ENCODE measurements around the gene CLNK.

The CLNK gene

DNA sequence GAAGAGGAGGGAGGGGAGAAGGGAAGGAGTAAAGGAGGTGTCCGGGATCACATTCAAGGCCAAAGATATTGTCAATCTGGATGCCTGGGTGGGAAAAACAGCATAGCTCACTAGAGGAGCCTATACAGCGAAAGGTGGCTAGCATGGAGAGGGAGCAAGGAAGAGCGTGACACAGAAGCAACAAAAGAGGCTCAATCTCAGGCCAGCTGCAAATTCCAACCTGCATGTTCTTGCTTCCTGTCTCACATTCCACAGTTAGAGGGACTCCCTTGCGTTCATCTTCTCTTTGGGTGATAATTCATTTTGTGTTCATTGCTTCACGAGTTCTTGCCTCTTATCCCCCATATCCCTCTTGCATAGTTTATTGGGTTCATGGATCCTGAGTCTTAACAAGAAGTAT lies 3.0 kb upstream of the CLNK start:
- Histone ChIP-seq H3K4me3 (ENCODE audit: low read length in 2 of 2) (no peak overlapping the region), H3K27ac (ENCODE audit: low read length) (no peak overlapping the region), H3K9me3 (ENCODE audit: control insufficient read depth in 2 of 2, low read length in 2 of 2) (no peaks in the 10 kb centered on the region)

GRCh38 chr4:10682397-10682796 lies 2.2 kb downstream of the CLNK start:
- Histone ChIP-seq H3K9ac (ENCODE audit: low read length in 2 of 2) (no peak overlapping the region), H3K27me3 (ENCODE audit: control insufficient read depth in 1 of 2, insufficient read depth in 2 of 2, low read length in 2 of 2) (no peaks in the 10 kb centered on the region), H3K9me3 (ENCODE audit: control insufficient read depth in 2 of 2, low read length in 2 of 2) (no peaks in the 10 kb centered on the region), H3K27ac (ENCODE audit: low read length) (no peak overlapping the region), H3K4me1 (ENCODE audit: control insufficient read depth, insufficient read depth, low read length) (no peaks in the 10 kb centered on the region), H3K4me3 (ENCODE audit: low read length in 2 of 2) (no peak overlapping the region), H3K36me3 (ENCODE audit: control insufficient read depth in 2 of 2, insufficient read depth in 2 of 2, low read length in 2 of 2) (no peaks in the 10 kb centered on the region)

More for the DNA sequence above, 3.0 kb upstream of the CLNK start:
- Histone ChIP-seq H3K4me1 (ENCODE audit: control insufficient read depth, insufficient read depth, low read length) (no peaks in the 10 kb centered on the region), H3K27me3 (ENCODE audit: control insufficient read depth in 1 of 2, insufficient read depth in 2 of 2, low read length in 2 of 2) (no peaks in the 10 kb centered on the region), H3K9ac (ENCODE audit: low read length in 2 of 2) (no peak overlapping the region), H3K36me3 (ENCODE audit: control insufficient read depth in 2 of 2, insufficient read depth in 2 of 2, low read length in 2 of 2) (no peaks in the 10 kb centered on the region)

DNA sequence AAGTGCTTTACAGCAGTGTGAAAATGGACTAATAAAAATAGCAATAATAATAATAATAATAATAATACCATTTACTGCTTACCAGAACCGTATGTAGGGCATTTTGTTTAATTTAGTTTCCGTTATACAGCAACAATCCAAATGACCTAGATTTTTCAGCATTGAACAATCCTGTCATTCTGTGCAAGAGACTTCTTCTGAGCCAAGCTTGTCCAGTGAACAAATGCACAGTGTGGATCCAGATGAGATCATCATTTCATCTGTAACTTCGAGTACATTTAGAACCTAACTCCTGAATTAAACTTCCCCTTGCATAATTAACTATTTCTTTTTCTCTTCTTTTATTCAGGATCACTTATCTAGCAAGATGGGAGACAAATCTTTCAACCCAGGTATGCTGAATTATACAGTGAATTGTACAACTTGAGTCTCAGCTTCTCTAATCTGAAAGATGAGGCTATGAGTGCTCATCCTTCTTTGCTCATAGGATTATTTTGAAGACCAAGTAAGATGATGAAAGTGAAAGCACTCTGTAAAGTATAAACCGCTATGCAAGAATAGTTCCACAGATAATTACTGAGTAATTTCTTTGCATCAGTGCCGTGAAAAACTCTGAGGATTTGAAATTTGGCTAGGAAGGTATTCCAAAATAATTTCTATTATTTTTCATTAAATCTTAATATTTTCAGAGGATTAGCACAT lies 6.6 kb downstream of the CLNK start:
- Histone ChIP-seq H3K36me3 (ENCODE audit: control insufficient read depth in 2 of 2, insufficient read depth in 2 of 2, low read length in 2 of 2) (no peaks in the 10 kb centered on the region), H3K4me1 (ENCODE audit: control insufficient read depth, insufficient read depth, low read length) (no peaks in the 10 kb centered on the region), H3K4me3 (ENCODE audit: low read length in 2 of 2) (no peak overlapping the region), H3K27ac (ENCODE audit: low read length) (no peak overlapping the region), H3K27me3 (ENCODE audit: control insufficient read depth in 1 of 2, insufficient read depth in 2 of 2, low read length in 2 of 2) (no peaks in the 10 kb centered on the region), H3K9me3 (ENCODE audit: control insufficient read depth in 2 of 2, low read length in 2 of 2) (no peaks in the 10 kb centered on the region), H3K9ac (ENCODE audit: low read length in 2 of 2) (no peak overlapping the region)

- no peaks in the 10 kb centered on the region for H3K9me3 ChIP-seq (ENCODE audit: control insufficient read depth in 2 of 2, low read length in 2 of 2)
- H3K27ac ChIP-seq (ENCODE audit: low read length): no peak overlapping the region
- no peaks in the 10 kb centered on the region for H3K36me3 ChIP-seq (ENCODE audit: control insufficient read depth in 2 of 2, insufficient read depth in 2 of 2, low read length in 2 of 2)
- H3K4me1 ChIP-seq (ENCODE audit: control insufficient read depth, insufficient read depth, low read length): no peaks in the 10 kb centered on the region
- H3K4me3 ChIP-seq (ENCODE audit: low read length in 2 of 2): no peak overlapping the region
- no peaks in the 10 kb centered on the region for H3K27me3 ChIP-seq (ENCODE audit: control insufficient read depth in 1 of 2, insufficient read depth in 2 of 2, low read length in 2 of 2)
- H3K9ac ChIP-seq (ENCODE audit: low read length in 2 of 2): no peak overlapping the region
Measured at GRCh38 chr4:10673817-10674369, 10.7 kb downstream of the CLNK start.

DNA sequence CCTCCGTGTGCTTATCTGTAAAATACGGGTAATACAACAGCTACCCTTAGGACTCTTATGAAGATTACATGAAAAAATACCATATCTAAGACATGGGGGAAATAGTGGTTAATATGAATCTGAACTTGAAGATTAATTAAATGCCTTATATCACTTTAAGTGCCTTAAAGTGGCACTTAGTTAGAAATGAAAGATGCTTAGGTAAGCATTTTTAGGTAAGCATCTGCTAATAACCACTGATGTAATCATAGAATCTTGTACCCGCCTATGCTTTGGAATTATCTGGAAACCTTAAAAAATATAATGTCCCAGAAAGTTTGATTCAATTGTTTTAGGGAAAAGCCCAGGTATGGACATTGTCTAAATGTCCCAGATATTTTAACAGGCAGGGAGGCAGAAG lies 12.2 kb downstream of the CLNK start:
- Histone ChIP-seq H3K36me3 (ENCODE audit: control insufficient read depth in 2 of 2, insufficient read depth in 2 of 2, low read length in 2 of 2) (no peaks in the 10 kb centered on the region), H3K9ac (ENCODE audit: low read length in 2 of 2) (no peak overlapping the region), H3K27ac (ENCODE audit: low read length) (no peak overlapping the region), H3K27me3 (ENCODE audit: control insufficient read depth in 1 of 2, insufficient read depth in 2 of 2, low read length in 2 of 2) (no peaks in the 10 kb centered on the region), H3K4me1 (ENCODE audit: control insufficient read depth, insufficient read depth, low read length) (no peaks in the 10 kb centered on the region), H3K4me3 (ENCODE audit: low read length in 2 of 2) (no peak overlapping the region), H3K9me3 (ENCODE audit: control insufficient read depth in 2 of 2, low read length in 2 of 2) (no peaks in the 10 kb centered on the region)

DNA sequence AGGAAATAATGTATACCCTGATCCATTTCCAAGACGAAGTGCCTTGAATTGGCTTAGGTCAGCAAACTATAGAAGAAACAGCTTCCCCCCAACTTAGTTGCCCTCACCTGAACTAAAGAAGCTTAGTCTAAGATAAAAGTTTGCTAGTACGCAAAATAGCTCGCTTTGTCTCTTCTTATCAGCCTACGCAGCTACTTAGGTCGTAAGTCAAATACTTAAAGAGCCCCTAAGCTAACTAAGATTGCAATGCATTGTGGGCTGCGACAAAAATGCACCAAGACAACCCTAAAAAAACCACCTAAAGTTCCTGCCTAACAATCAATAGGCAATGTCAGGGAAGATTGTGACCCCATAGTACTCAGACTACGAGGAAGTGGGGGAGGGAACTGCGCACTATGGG lies 12.8 kb downstream of the CLNK start:
- no peaks in the 10 kb centered on the region for H3K9me3 ChIP-seq (ENCODE audit: control insufficient read depth in 2 of 2, low read length in 2 of 2)
- no peak overlapping the region for H3K9ac ChIP-seq (ENCODE audit: low read length in 2 of 2)
- no peaks in the 10 kb centered on the region for H3K4me1 ChIP-seq (ENCODE audit: control insufficient read depth, insufficient read depth, low read length)
- no peaks in the 10 kb centered on the region for H3K36me3 ChIP-seq (ENCODE audit: control insufficient read depth in 2 of 2, insufficient read depth in 2 of 2, low read length in 2 of 2)
- no peak overlapping the region for H3K27ac ChIP-seq (ENCODE audit: low read length)
- no peaks in the 10 kb centered on the region for H3K27me3 ChIP-seq (ENCODE audit: control insufficient read depth in 1 of 2, insufficient read depth in 2 of 2, low read length in 2 of 2)
- no peak overlapping the region for H3K4me3 ChIP-seq (ENCODE audit: low read length in 2 of 2)

- Histone ChIP-seq H3K9ac (ENCODE audit: low read length in 2 of 2) (no peak overlapping the region), H3K4me3 (ENCODE audit: low read length in 2 of 2) (no peak overlapping the region), H3K36me3 (ENCODE audit: control insufficient read depth in 2 of 2, insufficient read depth in 2 of 2, low read length in 2 of 2) (no peaks in the 10 kb centered on the region), H3K9me3 (ENCODE audit: control insufficient read depth in 2 of 2, low read length in 2 of 2) (no peaks in the 10 kb centered on the region), H3K27ac (ENCODE audit: low read length) (no peak overlapping the region), H3K4me1 (ENCODE audit: control insufficient read depth, insufficient read depth, low read length) (no peaks in the 10 kb centered on the region), H3K27me3 (ENCODE audit: control insufficient read depth in 1 of 2, insufficient read depth in 2 of 2, low read length in 2 of 2) (no peaks in the 10 kb centered on the region)
Measured at GRCh38 chr4:10671366-10671765, 13.2 kb downstream of the CLNK start.

DNA sequence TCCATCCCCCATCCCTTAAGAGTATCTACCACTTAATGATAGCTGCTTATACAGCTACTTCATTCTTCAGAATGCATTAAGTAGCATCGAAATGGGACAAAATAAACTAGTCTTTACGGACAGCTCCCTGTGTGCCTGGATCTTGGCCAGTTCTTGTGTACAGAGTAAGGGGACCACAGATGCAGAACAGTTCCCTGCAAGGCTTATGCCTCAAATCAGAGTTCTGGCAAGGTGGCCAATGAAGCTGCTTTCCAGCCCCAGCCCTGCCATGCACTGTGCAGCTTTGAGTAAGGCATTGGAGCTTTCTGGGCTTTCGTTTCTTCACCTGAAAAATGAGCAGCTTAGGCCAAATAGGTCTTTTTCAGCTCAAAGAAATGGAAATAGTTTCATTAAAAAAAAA lies 14.2 kb downstream of the CLNK start:
- H3K27ac ChIP-seq (ENCODE audit: low read length): no peak overlapping the region
- no peaks in the 10 kb centered on the region for H3K9me3 ChIP-seq (ENCODE audit: control insufficient read depth in 2 of 2, low read length in 2 of 2)
- no peak overlapping the region for H3K9ac ChIP-seq (ENCODE audit: low read length in 2 of 2)

GRCh38 chr4:10667701-10668326 lies 16.8 kb downstream of the CLNK start:
- no peaks in the 10 kb centered on the region for H3K36me3 ChIP-seq (ENCODE audit: control insufficient read depth in 2 of 2, insufficient read depth in 2 of 2, low read length in 2 of 2)
- H3K27me3 ChIP-seq (ENCODE audit: control insufficient read depth in 1 of 2, insufficient read depth in 2 of 2, low read length in 2 of 2): no peaks in the 10 kb centered on the region
- no peak overlapping the region for H3K27ac ChIP-seq (ENCODE audit: low read length)
- no peaks in the 10 kb centered on the region for H3K9me3 ChIP-seq (ENCODE audit: control insufficient read depth in 2 of 2, low read length in 2 of 2)
- H3K4me3 ChIP-seq (ENCODE audit: low read length in 2 of 2): no peak overlapping the region
- H3K4me1 ChIP-seq (ENCODE audit: control insufficient read depth, insufficient read depth, low read length): no peaks in the 10 kb centered on the region
- no peak overlapping the region for H3K9ac ChIP-seq (ENCODE audit: low read length in 2 of 2)

More for the DNA sequence above, 14.2 kb downstream of the CLNK start:
- Histone ChIP-seq H3K4me1 (ENCODE audit: control insufficient read depth, insufficient read depth, low read length) (no peaks in the 10 kb centered on the region), H3K36me3 (ENCODE audit: control insufficient read depth in 2 of 2, insufficient read depth in 2 of 2, low read length in 2 of 2) (no peaks in the 10 kb centered on the region), H3K4me3 (ENCODE audit: low read length in 2 of 2) (no peak overlapping the region), H3K27me3 (ENCODE audit: control insufficient read depth in 1 of 2, insufficient read depth in 2 of 2, low read length in 2 of 2) (no peaks in the 10 kb centered on the region)

GRCh38 chr4:10666616-10667015 lies 18.0 kb downstream of the CLNK start:
- Histone ChIP-seq H3K36me3 (ENCODE audit: control insufficient read depth in 2 of 2, insufficient read depth in 2 of 2, low read length in 2 of 2) (no peaks in the 10 kb centered on the region), H3K4me1 (ENCODE audit: control insufficient read depth, insufficient read depth, low read length) (no peaks in the 10 kb centered on the region), H3K4me3 (ENCODE audit: low read length in 2 of 2) (no peak overlapping the region), H3K9ac (ENCODE audit: low read length in 2 of 2) (no peak overlapping the region), H3K27ac (ENCODE audit: low read length) (no peak overlapping the region), H3K27me3 (ENCODE audit: control insufficient read depth in 1 of 2, insufficient read depth in 2 of 2, low read length in 2 of 2) (no peaks in the 10 kb centered on the region), H3K9me3 (ENCODE audit: control insufficient read depth in 2 of 2, low read length in 2 of 2) (no peaks in the 10 kb centered on the region)

DNA sequence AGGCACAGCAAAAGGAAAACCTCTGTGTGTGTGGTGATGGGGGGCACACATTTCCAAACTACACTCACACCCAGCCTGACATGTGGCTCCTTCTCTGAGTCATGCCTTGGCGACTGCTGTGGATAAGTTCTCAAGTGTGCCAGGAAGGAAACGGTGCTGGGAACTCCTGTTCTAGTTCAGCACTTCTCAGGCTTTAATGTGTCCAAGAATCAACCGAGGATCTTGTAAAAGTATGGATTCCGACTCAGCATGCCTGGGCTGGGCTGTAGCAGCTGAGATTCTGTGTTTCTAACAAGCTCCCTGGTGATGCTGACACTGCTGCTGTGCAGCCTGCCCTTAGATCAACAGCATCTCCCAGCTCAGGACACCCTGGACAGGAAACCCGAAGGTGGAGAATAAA lies 20.2 kb downstream of the CLNK start:
- Histone ChIP-seq H3K4me3 (ENCODE audit: low read length in 2 of 2) (no peak overlapping the region), H3K27me3 (ENCODE audit: control insufficient read depth in 1 of 2, insufficient read depth in 2 of 2, low read length in 2 of 2) (no peaks in the 10 kb centered on the region), H3K36me3 (ENCODE audit: control insufficient read depth in 2 of 2, insufficient read depth in 2 of 2, low read length in 2 of 2) (no peaks in the 10 kb centered on the region), H3K4me1 (ENCODE audit: control insufficient read depth, insufficient read depth, low read length) (no peaks in the 10 kb centered on the region), H3K9me3 (ENCODE audit: control insufficient read depth in 2 of 2, low read length in 2 of 2) (no peaks in the 10 kb centered on the region), H3K9ac (ENCODE audit: low read length in 2 of 2) (no peak overlapping the region), H3K27ac (ENCODE audit: low read length) (no peak overlapping the region)
